Right hindlimb (tissue), 1 donor: ENCODE measurements around the gene ERVK3-1.
A peak's percentile ranks its signal among the peaks of the same experiment; 100 is the strongest.
"Not testable (repeated sequence)": the region's sequence is repeated elsewhere in the genome, so short reads cannot be mapped to it uniquely, and the experiment has no call there.

ENCODE experiments used
- DNase-seq: peaks from one replicate; pipeline ENCODE4 v3.0.0-alpha.2; 2018

Gene ERVK3-1

DNA sequence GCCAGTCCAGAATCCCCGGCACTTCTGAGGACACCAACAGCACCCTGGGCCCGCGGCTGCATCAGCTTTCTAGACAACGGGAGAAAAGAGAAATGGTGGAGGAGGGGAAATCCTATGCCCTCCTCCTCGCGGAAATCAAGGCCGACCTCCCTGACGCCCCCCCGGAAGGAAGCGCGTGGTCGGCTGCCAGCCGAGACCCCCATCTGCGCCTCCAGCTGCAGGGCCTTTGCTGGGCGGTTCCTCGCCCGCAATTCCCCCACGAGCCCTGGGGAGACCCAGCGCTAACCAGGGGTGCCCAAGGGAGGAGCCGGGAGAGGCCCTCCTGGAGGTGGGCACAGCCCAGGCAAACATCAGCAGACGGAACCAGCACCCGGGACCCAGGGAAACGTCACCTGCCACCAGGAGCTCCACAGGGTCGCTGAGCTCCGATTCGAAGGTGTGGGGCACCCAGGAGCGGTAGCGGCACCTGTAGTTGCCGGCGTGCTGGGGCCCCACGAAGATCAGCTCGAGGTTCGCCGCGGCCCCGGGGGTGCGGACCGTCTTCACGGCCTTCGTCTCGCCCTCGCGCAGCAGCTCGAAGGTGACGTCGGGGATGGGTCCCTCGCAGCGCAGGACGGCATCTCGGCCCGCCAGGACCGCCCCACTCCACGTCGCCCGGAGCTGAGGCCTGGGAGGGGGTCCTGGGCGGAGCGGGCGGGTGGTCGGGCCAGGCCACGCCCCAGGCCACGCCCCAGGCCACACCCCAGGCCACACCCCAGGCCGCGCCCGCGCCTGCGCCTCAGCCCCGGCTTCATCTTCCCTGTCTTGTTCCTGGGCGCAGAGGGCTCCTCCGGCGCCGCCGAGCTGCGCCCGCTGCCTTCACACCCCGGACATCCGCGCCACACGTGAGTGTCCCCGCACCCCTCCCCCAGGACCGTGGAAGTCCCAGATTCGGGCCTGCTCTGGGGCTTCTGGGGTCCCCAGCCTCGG is 42.1 kb downstream of the ERVK3-1 start:
- peak; percentile 64 for DNase-seq

DNA sequence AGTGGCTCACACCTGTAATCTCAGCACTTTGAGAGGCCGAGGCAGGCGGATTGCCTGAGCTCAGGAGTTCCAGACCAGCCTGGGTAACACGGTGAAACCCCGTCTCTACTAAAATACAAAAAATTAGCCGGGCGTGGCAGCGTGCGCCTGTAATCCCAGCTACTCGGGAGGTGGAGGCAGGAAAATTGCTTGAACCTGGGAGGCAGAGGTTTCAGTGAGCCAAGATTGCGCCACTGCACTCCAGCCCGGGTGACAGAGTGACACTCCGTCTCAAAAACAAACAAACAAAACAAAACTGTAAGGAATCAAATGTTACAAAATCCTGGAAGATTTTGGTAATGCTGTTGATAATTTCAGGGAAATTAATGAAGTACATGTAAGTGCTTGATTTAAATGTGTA is 42.9 kb downstream of the ERVK3-1 start:
- not testable (repeated sequence) for DNase-seq

- no peak for DNase-seq
Measured at GRCh38 chr19:58349590-58349989, 44.4 kb downstream of the ERVK3-1 start.

- DNase-seq = peak; percentile 33
Measured at GRCh38 chr19:58350001-58350861, 45.1 kb downstream of the ERVK3-1 start.

- no peak for DNase-seq
Measured at GRCh38 chr19:58350871-58351557, 45.8 kb downstream of the ERVK3-1 start.

DNA sequence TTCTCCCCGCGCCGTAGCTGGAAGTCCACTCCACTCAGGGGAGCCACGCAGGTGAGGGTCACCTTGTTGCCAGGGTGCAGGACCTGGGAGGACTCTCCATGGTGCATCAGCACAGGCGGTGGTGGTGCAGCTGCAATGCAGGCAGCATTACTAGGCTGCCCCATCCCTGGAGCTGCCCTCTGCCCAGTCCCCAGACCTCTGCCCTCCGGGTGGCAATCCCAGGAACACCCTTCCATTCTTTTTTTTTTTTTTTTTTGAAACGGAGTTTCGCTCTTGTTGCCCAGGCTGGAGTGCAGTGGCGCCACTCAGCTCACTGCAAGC is 46.3 kb downstream of the ERVK3-1 start:
- DNase-seq = no peak

DNA sequence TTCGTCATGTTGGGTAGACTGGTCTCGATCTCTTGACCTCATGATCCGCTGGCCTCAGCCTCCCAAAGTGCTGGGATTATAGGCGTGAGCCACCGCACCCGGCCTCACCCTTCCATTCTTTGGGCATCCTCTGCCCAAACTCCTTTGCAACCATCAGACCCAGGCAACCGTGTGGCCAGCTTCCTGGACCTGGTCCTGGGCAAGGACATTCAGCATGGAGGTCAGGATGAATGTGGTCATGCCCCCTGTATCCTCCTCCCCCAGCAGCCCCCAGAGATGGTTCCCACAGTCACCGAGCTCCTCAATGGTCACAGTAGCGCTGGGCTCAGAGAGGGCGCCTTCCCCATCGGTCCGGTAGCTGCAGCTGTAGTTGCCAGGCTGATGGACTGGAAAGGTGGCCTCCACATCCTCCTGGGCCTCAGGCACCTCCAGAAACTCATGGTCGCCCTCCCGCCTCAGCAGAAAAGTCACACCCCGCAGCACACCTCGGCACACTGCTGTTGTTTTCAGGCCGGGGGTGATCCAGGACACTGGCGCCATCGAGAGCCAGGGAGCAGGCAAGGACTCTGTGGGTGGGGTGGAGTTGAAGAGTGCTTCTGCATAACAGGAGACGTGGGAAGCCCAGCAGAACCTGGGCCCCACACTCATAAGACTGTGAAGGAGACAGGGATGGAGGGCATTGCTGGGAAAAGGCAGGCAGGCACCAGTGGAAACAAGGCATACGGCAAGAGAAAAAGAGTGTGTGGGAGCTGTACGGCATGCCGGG is 47.0 kb downstream of the ERVK3-1 start:
- no peak for DNase-seq

- DNase-seq = no peak
Measured at GRCh38 chr19:58352760-58353671, 47.8 kb downstream of the ERVK3-1 start, which contains the start of gene A1BG. Gene A1BG, minus strand, starts transcription at chr19:58353492. Its CDS starts 55 bp downstream, at chr19:58353437.

- no peak for DNase-seq
Measured at GRCh38 chr19:58353717-58354477, 48.7 kb downstream of the ERVK3-1 start.

DNA sequence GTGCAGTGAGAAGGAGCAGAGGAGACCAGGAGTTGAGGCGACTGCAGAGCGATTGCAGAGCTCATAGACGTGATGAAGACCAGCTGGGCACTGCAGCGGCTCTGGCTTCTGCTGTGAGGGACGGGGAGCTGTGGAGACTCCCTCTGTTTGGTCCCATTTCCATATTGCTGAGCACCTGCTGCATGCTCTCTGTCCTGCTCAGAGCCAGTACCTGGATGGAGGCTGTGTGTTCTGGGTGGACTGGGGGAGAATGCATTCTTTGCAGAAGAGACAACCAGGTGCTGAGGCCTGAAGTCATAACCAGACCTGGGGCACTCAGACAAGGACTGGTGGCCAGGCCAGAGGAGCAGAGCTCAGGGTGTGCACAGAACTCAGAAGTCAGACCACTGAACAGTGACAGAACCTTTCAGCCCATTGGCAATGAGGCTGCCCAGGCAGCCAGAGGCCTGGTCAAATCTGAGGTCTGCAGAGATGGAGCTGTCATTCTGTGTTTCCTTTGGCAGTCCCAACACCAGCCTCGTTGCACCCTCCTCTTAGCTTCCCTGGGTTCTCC is 49.4 kb downstream of the ERVK3-1 start:
- DNase-seq = no peak

DNA sequence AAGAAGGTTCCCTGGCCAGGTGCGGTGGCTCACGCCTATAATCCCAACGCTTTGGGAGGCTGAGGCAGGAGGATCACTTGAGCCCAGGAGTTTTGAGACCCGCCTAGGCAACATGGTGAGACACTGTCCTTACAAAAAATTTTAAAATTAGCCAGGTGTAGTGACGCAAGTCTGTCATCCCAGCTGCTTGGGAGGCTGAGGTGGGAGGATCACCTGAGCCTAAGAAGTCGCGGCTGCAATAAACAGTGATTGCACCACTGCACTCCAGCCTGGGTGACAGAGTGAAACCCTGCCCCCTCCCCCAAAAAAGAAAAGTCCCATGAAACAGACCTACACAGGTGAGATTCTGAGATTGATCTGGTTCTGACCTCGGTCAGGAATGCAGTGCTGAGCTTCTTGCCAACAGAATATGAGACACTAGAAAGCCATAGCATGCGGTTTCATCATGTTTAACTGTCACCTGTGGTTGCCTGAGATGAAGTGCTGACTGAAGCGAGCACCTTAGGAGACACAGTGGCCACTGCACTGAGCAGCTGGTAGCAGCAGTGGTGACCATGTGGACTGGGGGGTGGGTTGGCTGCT is 50.1 kb downstream of the ERVK3-1 start:
- no peak for DNase-seq

DNA sequence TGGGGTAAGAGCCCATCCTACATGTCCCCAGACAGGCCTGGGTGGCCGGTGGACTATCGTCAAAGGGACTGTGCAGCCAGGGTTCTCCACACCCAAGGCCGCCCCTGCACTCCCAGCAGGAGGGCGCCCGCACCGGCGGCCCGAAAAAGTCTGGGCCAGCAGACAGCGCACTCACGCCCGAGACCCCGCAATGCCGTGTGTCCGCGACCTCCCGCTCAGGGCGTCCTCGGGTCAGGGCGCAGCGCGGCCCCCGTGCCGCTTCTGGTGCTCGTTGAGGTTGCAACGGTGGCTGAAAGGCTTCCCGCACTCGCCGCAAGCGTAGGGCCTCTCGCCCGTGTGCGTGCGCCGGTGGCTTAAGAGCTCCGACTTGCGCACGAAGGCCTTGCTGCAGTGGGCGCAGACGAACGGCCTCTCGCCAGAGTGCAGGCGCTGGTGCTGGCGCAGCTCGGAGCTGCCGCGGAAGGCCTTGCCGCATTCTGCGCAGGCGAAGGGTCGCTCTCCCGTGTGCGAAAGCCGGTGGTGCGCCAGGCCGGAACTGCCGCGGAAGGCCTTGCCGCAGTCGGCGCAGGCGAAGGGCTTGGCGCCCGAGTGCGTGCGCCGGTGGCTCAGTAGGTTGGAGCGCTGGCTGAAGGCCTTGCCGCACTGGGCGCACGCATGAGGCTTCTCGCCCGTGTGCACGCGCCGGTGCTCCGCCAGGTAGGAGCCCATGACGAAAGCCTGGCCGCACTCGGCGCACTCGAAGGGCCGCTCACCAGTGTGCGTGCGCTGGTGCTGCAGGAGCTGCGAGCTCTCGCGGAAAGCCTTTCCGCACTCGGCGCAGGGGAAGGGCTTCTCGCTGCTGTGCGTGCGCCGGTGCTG is 51.0 kb downstream of the ERVK3-1 start:
- peak; percentile 39 for DNase-seq

DNA sequence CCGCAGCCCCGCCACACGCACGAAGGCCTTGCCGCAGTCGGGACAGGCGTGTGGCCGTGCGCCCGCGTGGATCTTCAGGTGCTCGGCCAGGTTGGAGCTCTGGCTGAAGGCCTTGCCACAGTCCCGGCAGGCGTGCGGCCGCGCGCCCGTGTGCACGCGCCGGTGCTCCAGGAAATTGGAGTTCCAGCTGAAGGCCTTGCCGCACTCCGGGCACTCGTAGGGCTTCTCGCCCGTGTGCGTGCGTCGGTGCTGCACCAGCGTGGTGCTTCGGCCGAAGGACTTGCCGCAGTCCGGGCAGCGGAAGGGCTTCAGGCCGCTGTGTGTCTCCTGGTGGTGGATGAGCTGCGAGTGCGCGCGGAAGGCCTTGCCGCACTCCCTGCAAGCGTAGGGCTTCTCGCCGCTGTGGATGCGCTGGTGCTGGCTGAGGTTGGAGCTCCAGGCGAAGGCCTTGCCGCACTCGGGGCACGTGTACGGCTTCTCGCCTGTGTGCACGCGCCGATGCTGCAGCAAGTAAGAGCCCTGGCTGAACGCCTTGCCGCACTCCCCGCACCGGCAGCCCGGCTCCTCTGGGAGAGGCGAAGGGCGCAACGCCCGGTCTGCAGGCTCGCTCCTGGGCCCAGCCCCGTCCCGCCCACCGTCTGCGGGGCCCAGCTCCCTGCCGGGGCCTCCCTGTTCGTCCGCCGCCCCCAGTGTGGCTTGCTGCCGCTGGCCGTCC is 51.7 kb downstream of the ERVK3-1 start:
- peak; percentile 56 for DNase-seq

DNA sequence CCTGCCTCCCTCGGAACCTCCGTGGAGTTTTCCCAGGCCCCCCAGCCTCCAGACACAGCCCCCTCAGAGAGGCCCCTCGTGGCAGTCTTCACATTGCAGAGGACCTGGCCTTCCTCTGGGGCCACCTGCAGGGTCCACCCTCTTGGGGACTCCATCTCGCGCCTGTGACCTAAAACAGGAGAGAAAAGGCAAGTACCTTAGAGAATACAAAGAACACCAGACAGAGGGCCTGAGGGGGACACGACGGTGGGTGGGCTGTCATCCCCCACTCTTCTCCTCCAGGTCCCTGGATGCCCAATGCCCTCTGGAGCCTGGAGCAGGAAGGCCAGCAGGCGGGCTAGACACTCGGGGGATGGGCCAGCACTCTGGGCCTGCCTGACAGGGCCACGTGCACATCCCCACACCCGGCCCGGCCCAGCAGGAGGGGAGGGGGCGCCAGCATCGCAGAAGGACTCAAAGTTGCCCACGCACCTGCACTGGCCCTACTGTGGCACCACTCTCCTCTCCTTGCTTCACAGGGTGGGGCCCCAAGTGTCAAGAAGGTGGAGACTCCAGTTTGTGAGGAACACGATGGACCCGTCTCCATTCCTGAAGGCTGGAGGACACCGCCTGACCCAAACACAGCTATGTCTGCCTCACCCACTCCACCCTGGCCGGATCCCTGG is 52.4 kb downstream of the ERVK3-1 start:
- no peak for DNase-seq

GRCh38 chr19:58361900-58362271 is 56.7 kb downstream of the ERVK3-1 start:
- no peak for DNase-seq

GRCh38 chr19:58362272-58362994 is 57.3 kb downstream of the ERVK3-1 start, which contains the start of gene ZNF497:
Gene ZNF497, minus strand, starts transcription at chr19:58362751. Its CDS starts 5,116 bp downstream, at chr19:58357635.
- DNase-seq = peak; percentile 98

GRCh38 chr19:58364146-58364545 is 59.0 kb downstream of the ERVK3-1 start:
- DNase-seq = no peak
